Skeletal muscle satellite cell (primary cell): ENCODE results near the gene MSRB2.
A peak's percentile ranks its signal among the peaks of the same experiment; 100 is the strongest.

ENCODE experiments used
- H3K27me3 ChIP-seq: 2 replicates; pipeline ENCODE4 v1.7.0; 2013; ENCODE audit warnings: low read length; ENCODE audit not compliant: control insufficient read depth, insufficient read depth
- H3K36me3 ChIP-seq: 2 replicates; pipeline ENCODE4 v1.7.0; 2013; ENCODE audit warnings: mild to moderate bottlenecking, control low read depth, low read length; ENCODE audit not compliant: insufficient read depth
- H3K4me1 ChIP-seq: 2 replicates; pipeline ENCODE4 v1.7.0; 2013; ENCODE audit warnings: low read length; ENCODE audit not compliant: control insufficient read depth, insufficient read depth
- H3K4me2 ChIP-seq: 2 replicates; pipeline ENCODE4 v1.7.0; 2013; ENCODE audit warnings: mild to moderate bottlenecking, low read length
- H3K4me3 ChIP-seq: 2 replicates; pipeline ENCODE4 v1.7.0; 2013; ENCODE audit warnings: low read length
- H3K9ac ChIP-seq: 2 replicates; pipeline ENCODE4 v1.7.0; 2013; ENCODE audit warnings: mild to moderate bottlenecking, low read depth, low read length, moderate library complexity
- H3K9me3 ChIP-seq: replicated peaks from 2 replicates; pipeline ENCODE4 v1.7.0; 2013; ENCODE audit warnings: mild to moderate bottlenecking, control low read depth, low read length

Gene MSRB2

GRCh38 chr10:23073527-23073926 lies 21.9 kb upstream of the MSRB2 start:
- H3K9me3 ChIP-seq, result no peaks in the 10 kb centered on the region
- no peak overlapping the region for H3K4me2 ChIP-seq
- H3K36me3 ChIP-seq, result no peaks in the 10 kb centered on the region
- no peak overlapping the region for H3K4me3 ChIP-seq
- H3K9ac ChIP-seq, result no peak overlapping the region
- peaks cover 5% of the 10 kb centered on the region for H3K27me3 ChIP-seq
- H3K4me1 ChIP-seq, result no peaks in the 10 kb centered on the region

GRCh38 chr10:23075672-23076071 lies 19.7 kb upstream of the MSRB2 start:
- Histone ChIP-seq H3K27me3 (peaks cover 12% of the 10 kb centered on the region), H3K4me1 (no peaks in the 10 kb centered on the region), H3K4me3 (no peak overlapping the region), H3K4me2 (no peak overlapping the region), H3K9me3 (no peaks in the 10 kb centered on the region), H3K36me3 (no peaks in the 10 kb centered on the region), H3K9ac (no peak overlapping the region)

- H3K4me3 ChIP-seq, result no peak overlapping the region
- no peaks in the 10 kb centered on the region for H3K4me1 ChIP-seq
- no peaks in the 10 kb centered on the region for H3K36me3 ChIP-seq
- H3K9ac ChIP-seq, result no peak overlapping the region
- peaks cover 21% of the 10 kb centered on the region for H3K27me3 ChIP-seq
- H3K4me2 ChIP-seq, result no peak overlapping the region
- no peaks in the 10 kb centered on the region for H3K9me3 ChIP-seq
Observed at GRCh38 chr10:23078114-23078513, 17.3 kb upstream of the MSRB2 start.

GRCh38 chr10:23079700-23080099 lies 15.7 kb upstream of the MSRB2 start:
- H3K27me3 ChIP-seq, result peaks cover 31% of the 10 kb centered on the region

GRCh38 chr10:23080262-23080661 lies 15.1 kb upstream of the MSRB2 start:
- Histone ChIP-seq H3K27me3 (peaks cover 32% of the 10 kb centered on the region), H3K4me2 (no peak overlapping the region), H3K9ac (no peak overlapping the region), H3K9me3 (no peaks in the 10 kb centered on the region), H3K36me3 (no peaks in the 10 kb centered on the region), H3K4me3 (no peak overlapping the region), H3K4me1 (no peaks in the 10 kb centered on the region)

More at GRCh38 chr10:23079700-23080099, 15.7 kb upstream of the MSRB2 start:
- Histone ChIP-seq H3K4me2 (no peak overlapping the region), H3K36me3 (no peaks in the 10 kb centered on the region), H3K4me3 (no peak overlapping the region), H3K9ac (no peak overlapping the region), H3K4me1 (no peaks in the 10 kb centered on the region), H3K9me3 (no peaks in the 10 kb centered on the region)

GRCh38 chr10:23081221-23081750 lies 14.1 kb upstream of the MSRB2 start:
- no peaks in the 10 kb centered on the region for H3K9me3 ChIP-seq
- H3K4me2 ChIP-seq, result no peak overlapping the region
- H3K27me3 ChIP-seq, result peaks cover 32% of the 10 kb centered on the region
- H3K4me3 ChIP-seq, result no peak overlapping the region
- H3K36me3 ChIP-seq, result no peaks in the 10 kb centered on the region
- no peaks in the 10 kb centered on the region for H3K4me1 ChIP-seq
- H3K9ac ChIP-seq, result no peak overlapping the region

- Histone ChIP-seq H3K9me3 (no peaks in the 10 kb centered on the region), H3K9ac (no peak overlapping the region), H3K4me3 (no peak overlapping the region), H3K4me1 (no peaks in the 10 kb centered on the region), H3K4me2 (no peak overlapping the region), H3K36me3 (no peaks in the 10 kb centered on the region), H3K27me3 (peaks cover 32% of the 10 kb centered on the region)
Observed at GRCh38 chr10:23081891-23082290, 13.5 kb upstream of the MSRB2 start.

- no peak overlapping the region for H3K4me2 ChIP-seq
- no peak overlapping the region for H3K4me3 ChIP-seq
- no peaks in the 10 kb centered on the region for H3K9me3 ChIP-seq
- H3K27me3 ChIP-seq, result peaks cover 8% of the 10 kb centered on the region
- H3K9ac ChIP-seq, result no peak overlapping the region
- no peaks in the 10 kb centered on the region for H3K36me3 ChIP-seq
- H3K4me1 ChIP-seq, result no peaks in the 10 kb centered on the region
Observed at GRCh38 chr10:23088609-23089008, 6.8 kb upstream of the MSRB2 start.

- Histone ChIP-seq H3K4me1 (peaks cover 17% of the 10 kb centered on the region), H3K9ac (no peak overlapping the region), H3K4me2 (peak overlapping the region; percentile 93), H3K4me3 (peak overlapping the region; percentile 76), H3K36me3 (no peaks in the 10 kb centered on the region), H3K9me3 (no peaks in the 10 kb centered on the region), H3K27me3 (no peaks in the 10 kb centered on the region)
Observed at GRCh38 chr10:23094786-23095403, 484 bp upstream of the MSRB2 start.

GRCh38 chr10:23095966-23096801 lies 805 bp downstream of the MSRB2 start:
- H3K9ac ChIP-seq, result peak overlapping the region; percentile 91

GRCh38 chr10:23096802-23097549 lies 1.6 kb downstream of the MSRB2 start:
- no peaks in the 10 kb centered on the region for H3K36me3 ChIP-seq
- H3K27me3 ChIP-seq, result no peaks in the 10 kb centered on the region
- peak overlapping the region; percentile 93 for H3K4me2 ChIP-seq
- H3K4me3 ChIP-seq, result peak overlapping the region; percentile 76
- no peaks in the 10 kb centered on the region for H3K9me3 ChIP-seq
- H3K9ac ChIP-seq, result peak overlapping the region; percentile 91
- H3K4me1 ChIP-seq, result peaks cover 17% of the 10 kb centered on the region

More at GRCh38 chr10:23095966-23096801, 805 bp downstream of the MSRB2 start:
- peaks cover 17% of the 10 kb centered on the region for H3K4me1 ChIP-seq
- H3K36me3 ChIP-seq, result no peaks in the 10 kb centered on the region
- no peaks in the 10 kb centered on the region for H3K9me3 ChIP-seq
- H3K4me3 ChIP-seq, result peak overlapping the region; percentile 76
- H3K4me2 ChIP-seq, result peak overlapping the region; percentile 93
- no peaks in the 10 kb centered on the region for H3K27me3 ChIP-seq
